ENCODE results near the gene CREB3.

DNA sequence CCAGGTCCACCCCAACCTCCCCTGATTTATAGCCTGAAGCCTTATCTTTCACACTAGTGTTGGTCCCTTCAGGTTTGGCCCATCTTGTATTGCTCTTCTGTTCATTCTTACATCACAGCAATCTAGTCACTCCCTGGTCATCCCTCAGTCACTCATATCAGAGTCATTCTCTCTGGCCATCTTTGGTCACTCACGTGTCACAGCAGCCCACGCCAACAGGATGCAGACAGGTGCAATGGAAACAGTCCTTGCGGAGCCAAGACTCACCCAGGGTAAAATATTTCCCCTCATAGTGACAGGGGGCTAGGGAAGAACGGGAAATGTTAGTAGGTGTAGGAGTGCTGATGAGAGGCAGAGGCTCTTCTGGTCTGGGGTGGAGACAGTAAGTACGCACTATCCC is 21.0 kb downstream of the CREB3 start:
- no peak for TF ChIP-seq POLR2A (IDR thresholded peaks at IDR 0.05)
- TF ChIP-seq, protein P1, sequence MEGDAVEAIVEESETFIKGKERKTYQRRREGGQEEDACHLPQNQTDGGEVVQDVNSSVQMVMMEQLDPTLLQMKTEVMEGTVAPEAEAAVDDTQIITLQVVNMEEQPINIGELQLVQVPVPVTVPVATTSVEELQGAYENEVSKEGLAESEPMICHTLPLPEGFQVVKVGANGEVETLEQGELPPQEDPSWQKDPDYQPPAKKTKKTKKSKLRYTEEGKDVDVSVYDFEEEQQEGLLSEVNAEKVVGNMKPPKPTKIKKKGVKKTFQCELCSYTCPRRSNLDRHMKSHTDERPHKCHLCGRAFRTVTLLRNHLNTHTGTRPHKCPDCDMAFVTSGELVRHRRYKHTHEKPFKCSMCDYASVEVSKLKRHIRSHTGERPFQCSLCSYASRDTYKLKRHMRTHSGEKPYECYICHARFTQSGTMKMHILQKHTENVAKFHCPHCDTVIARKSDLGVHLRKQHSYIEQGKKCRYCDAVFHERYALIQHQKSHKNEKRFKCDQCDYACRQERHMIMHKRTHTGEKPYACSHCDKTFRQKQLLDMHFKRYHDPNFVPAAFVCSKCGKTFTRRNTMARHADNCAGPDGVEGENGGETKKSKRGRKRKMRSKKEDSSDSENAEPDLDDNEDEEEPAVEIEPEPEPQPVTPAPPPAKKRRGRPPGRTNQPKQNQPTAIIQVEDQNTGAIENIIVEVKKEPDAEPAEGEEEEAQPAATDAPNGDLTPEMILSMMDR (IDR thresholded peaks at IDR 0.05), result no peak
- no peak for TF ChIP-seq EP300 (IDR thresholded peaks at IDR 0.05)
- no peak for TF ChIP-seq POLR2AphosphoS5 (IDR thresholded peaks at IDR 0.05)

Data from upper lobe of left lung (tissue), 4 donors.